Measurements from ENCODE around the gene LIPG.
"Not testable (repeated sequence)": the region's sequence is repeated elsewhere in the genome, so short reads cannot be mapped to it uniquely, and the experiment has no call there.

Gene LIPG

GRCh38 chr18:49546278-49546677 lies 15.6 kb upstream of the LIPG start:
- no peak for DNase-seq (ENCODE audit: low read depth in 2 of 3, low spot score in 1 of 3)

- no peak for DNase-seq (ENCODE audit: low read depth in 2 of 3, low spot score in 1 of 3)
Observed at GRCh38 chr18:49546719-49547273, 15.1 kb upstream of the LIPG start.

- no peak for DNase-seq (ENCODE audit: low read depth in 2 of 3, low spot score in 1 of 3)
Observed at GRCh38 chr18:49547701-49548100, 14.2 kb upstream of the LIPG start.

GRCh38 chr18:49548229-49548636 lies 13.6 kb upstream of the LIPG start:
- DNase-seq (ENCODE audit: low read depth in 2 of 3, low spot score in 1 of 3) = no peak

GRCh38 chr18:49550621-49551339 lies 11.1 kb upstream of the LIPG start:
- no peak for DNase-seq (ENCODE audit: low read depth in 2 of 3, low spot score in 1 of 3)

- no peak for DNase-seq (ENCODE audit: low read depth in 2 of 3, low spot score in 1 of 3)
Observed at GRCh38 chr18:49553003-49553402, 8.9 kb upstream of the LIPG start.

GRCh38 chr18:49555641-49556040 lies 6.2 kb upstream of the LIPG start:
- no peak for DNase-seq (ENCODE audit: low read depth in 2 of 3, low spot score in 1 of 3)

- no peak for DNase-seq (ENCODE audit: low read depth in 2 of 3, low spot score in 1 of 3)
Observed at GRCh38 chr18:49558356-49558755, 3.5 kb upstream of the LIPG start.

- DNase-seq (ENCODE audit: low read depth in 2 of 3, low spot score in 1 of 3) = not testable (repeated sequence)
Observed at GRCh38 chr18:49559326-49559931, 2.4 kb upstream of the LIPG start.

- no peak for DNase-seq (ENCODE audit: low read depth in 2 of 3, low spot score in 1 of 3)
Observed at GRCh38 chr18:49560277-49560623, 1.6 kb upstream of the LIPG start.

- DNase-seq (ENCODE audit: low read depth in 2 of 3, low spot score in 1 of 3) = no peak
Observed at GRCh38 chr18:49560624-49561288, 1.1 kb upstream of the LIPG start.

GRCh38 chr18:49562481-49563129 lies 748 bp downstream of the LIPG start:
- no peak for DNase-seq (ENCODE audit: low read depth in 2 of 3, low spot score in 1 of 3)

GRCh38 chr18:49563130-49563540 lies 1.3 kb downstream of the LIPG start:
- DNase-seq (ENCODE audit: low read depth in 2 of 3, low spot score in 1 of 3) = no peak

- DNase-seq (ENCODE audit: low read depth in 2 of 3, low spot score in 1 of 3) = no peak
Observed at GRCh38 chr18:49563701-49564517, 2.1 kb downstream of the LIPG start.

- DNase-seq (ENCODE audit: low read depth in 2 of 3, low spot score in 1 of 3) = no peak
Observed at GRCh38 chr18:49564518-49564834, 2.6 kb downstream of the LIPG start.

GRCh38 chr18:49565101-49565500 lies 3.2 kb downstream of the LIPG start:
- no peak for DNase-seq (ENCODE audit: low read depth in 2 of 3, low spot score in 1 of 3)

GRCh38 chr18:49565612-49566011 lies 3.8 kb downstream of the LIPG start:
- no peak for DNase-seq (ENCODE audit: low read depth in 2 of 3, low spot score in 1 of 3)

GRCh38 chr18:49566217-49566770 lies 4.4 kb downstream of the LIPG start:
- DNase-seq (ENCODE audit: low read depth in 2 of 3, low spot score in 1 of 3) = no peak

GRCh38 chr18:49566985-49567384 lies 5.1 kb downstream of the LIPG start:
- DNase-seq (ENCODE audit: low read depth in 2 of 3, low spot score in 1 of 3) = no peak

- no peak for DNase-seq (ENCODE audit: low read depth in 2 of 3, low spot score in 1 of 3)
Observed at GRCh38 chr18:49569724-49570123, 7.9 kb downstream of the LIPG start.

GRCh38 chr18:49570836-49571235 lies 9.0 kb downstream of the LIPG start:
- no peak for DNase-seq (ENCODE audit: low read depth in 2 of 3, low spot score in 1 of 3)
